Sigmoid colon (tissue), 4 donors: ENCODE results near the gene PRKX.

ENCODE experiments used
- POLR2AphosphoS5 ChIP-seq, 4 donors: sonication (generic); formaldehyde crosslinking; IDR thresholded peaks; one replicate each; pipeline ENCODE4 v1.6.1; 2017; ENCODE audit warnings: antibody characterized with exemption in 4 of 4
- TF ChIP-seq, protein P1 (sequence below), 4 experiments: fragments of 450-650 bp in 3 of 4; fragments of 200-600 bp in 1 of 4; IDR thresholded peaks; one replicate each; pipeline ENCODE4 v1.5.1; 2016 to 2019; ENCODE audit warnings: antibody characterized with exemption in 4 of 4, mild to moderate bottlenecking in 3 of 4, moderate library complexity in 2 of 4

DNA sequence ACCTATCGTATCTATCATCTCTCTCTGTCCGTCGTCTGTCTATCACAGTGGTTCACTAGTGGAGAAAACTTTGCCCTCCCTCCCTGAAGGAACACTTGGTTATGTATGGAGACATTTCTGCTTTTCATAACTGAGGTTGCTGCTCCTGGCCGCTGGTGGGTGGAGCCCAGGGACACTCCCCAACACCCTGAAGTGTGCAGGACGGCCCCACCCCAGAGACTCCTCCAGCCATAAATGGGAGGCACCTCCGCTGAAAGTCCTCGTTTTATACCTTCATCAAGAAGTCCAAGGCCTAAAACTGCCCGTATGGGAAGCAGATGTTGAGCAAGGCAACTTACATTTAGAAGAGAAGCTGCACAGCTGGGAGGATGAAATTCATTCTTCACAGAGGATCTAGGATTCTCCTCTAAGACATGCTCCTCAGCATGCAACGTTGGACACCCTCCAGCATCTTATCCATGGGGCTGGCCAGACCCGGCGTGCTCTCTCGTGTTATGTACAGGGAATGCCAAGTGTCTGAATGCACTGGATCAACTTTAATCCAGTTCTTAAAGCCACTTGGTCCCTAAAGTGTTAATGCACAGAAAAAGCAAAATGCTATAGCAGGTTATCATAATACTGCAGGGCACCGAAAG lies 43.5 kb downstream of the PRKX start:
- TF ChIP-seq, protein P1, sequence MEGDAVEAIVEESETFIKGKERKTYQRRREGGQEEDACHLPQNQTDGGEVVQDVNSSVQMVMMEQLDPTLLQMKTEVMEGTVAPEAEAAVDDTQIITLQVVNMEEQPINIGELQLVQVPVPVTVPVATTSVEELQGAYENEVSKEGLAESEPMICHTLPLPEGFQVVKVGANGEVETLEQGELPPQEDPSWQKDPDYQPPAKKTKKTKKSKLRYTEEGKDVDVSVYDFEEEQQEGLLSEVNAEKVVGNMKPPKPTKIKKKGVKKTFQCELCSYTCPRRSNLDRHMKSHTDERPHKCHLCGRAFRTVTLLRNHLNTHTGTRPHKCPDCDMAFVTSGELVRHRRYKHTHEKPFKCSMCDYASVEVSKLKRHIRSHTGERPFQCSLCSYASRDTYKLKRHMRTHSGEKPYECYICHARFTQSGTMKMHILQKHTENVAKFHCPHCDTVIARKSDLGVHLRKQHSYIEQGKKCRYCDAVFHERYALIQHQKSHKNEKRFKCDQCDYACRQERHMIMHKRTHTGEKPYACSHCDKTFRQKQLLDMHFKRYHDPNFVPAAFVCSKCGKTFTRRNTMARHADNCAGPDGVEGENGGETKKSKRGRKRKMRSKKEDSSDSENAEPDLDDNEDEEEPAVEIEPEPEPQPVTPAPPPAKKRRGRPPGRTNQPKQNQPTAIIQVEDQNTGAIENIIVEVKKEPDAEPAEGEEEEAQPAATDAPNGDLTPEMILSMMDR (IDR thresholded peaks at IDR 0.05) = no peak
- TF ChIP-seq POLR2AphosphoS5 (IDR thresholded peaks at IDR 0.05) = no peak
